ENCODE measurements around the gene DIP2C.
"Not testable (repeated sequence)": the region's sequence is repeated elsewhere in the genome, so short reads cannot be mapped to it uniquely, and the experiment has no call there.

Gene DIP2C

DNA sequence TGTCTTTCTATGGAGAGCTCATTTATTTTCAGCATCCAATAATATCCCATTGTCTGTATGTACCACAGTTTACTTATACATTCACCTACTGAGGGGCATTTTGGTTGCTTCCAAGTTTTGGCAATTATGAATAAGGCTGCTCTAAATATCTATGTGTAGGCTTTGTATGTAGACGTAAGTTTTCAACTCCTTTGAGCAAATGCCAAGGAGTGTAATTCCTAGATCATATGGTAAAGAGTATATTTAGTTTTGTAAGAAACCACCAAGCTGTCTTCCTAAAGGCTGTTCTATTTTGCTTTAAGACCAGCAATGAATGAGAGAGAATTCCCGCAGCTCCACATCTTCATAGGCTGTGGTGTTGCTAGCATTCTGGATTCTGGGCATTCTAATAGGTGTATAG is 259.8 kb downstream of the DIP2C start:
- no peak for DNase-seq

DNA sequence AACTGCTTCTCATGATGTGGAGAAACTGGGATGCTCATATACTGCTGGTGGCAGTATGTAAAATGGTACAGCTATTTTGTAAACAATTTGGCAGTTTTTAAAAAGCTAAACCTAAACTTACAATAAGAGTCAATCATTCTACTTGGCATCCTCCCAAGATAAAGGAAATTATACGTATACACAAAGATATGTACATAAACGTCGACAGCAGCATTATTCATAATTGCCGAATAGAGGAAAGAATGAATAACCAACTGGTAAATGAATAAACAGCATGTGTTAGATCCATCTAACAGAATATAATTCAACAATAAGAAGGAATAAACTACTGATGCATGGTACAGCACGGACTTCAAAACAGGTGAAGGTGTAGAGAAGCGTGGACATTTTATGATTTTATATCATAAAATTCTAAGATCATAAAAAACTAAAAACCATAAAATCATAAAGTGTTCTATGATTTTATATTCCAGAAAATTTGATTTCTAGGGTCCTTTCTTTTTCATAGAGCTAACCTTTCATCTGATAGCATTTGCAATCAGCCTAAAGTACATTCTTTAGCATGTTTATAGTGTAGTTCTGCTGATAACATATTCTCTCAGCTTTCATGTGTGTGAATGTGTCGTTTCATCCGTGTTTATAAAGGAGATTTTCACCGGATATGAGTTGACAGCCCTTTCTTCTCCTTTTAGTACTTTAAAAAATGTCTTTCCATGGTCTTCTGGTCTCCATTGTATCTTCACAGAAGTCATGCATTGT is 261.5 kb downstream of the DIP2C start:
- DNase-seq, result no peak

DNA sequence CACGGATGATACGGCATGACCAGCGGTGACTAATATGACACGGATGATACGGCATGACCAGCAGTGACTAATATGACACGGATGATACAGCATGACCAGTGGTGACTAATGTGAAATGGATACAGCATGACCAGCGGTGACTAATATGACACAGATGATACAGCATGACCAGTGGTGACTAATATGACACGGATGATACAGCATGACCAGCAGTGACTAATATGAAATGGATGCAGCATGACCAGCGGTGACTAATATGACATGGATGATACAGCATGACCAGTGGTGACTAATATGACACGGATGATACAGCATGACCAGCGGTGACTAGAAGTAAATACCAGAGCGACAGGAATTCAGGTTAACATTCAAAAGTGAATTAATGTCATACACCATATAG is 264.1 kb downstream of the DIP2C start:
- not testable (repeated sequence) for DNase-seq

DNA sequence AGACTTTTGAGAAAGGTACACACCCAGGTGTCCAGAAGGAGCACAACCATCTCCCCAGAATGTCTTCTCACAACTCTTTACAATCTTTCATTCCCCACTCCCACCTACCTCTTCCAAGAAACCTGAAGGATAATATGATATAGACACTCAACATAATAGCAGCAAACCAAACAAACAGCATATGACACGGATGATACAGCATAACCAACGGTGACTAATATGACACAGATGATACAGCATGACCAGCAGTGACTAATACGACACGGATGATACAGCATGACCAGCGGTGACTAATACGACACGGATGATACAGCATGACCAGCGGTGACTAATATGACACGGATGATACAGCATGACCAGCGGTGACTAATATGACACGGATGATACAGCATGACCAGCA is 264.7 kb downstream of the DIP2C start:
- DNase-seq, result not testable (repeated sequence)

DNA sequence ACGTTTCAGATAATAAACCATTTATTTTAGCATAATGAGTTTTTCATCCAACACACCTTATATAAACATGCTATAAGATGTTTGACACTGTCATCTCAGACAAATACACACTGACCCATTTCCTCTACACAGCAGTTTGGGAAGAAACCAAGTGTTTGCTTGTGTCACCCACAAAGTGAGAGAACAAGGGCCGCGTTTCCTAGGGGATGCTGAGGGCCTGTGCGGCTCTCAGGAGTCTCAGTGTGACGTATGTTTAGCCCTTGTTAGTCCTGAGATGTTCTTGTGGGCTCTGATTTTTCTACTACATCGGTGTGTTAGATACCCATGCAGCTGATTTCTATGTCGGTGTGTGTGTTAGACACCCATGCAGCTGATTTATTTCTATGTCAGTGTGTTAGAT is 266.3 kb downstream of the DIP2C start:
- DNase-seq, result no peak

DNA sequence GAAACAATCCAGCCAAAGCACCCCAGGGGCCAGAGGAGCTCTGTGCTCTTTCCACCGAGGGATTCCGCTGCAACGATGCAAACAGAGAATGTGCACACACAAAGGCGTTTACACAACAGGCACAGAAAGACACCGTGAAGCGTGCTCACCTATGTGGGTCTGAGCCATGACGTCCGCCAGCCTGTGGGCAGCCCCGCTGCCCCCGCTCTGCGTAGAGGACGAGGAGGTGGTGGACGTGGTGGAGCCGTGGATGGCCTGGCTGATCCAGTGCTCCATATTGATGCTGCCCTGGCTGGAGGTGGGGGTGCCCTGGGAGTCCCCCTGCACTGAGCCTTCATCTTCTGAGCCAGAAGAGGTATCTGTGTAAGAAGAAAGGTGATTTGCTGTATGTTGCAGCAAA is 266.8 kb downstream of the DIP2C start:
- no peak for DNase-seq

DNA sequence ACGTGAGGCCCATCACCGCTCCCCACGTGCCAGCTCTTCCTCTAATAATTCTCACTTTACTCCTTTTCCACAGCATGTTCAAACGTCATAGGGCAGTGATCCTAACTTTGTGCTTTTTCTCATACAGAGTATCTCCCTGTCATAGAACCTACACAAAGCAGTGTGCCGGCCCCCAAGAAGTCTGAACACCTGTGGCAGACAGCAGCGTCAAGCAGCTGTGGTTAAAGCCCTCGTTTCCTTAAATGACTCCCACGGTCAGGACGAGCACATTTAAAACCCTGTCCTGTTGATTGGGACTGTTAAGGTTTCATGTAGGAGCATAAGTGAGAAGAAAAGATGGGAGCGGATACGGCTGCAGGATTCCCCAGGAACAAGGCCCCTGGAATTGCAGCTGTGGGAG is 267.2 kb downstream of the DIP2C start:
- no peak for DNase-seq

DNA sequence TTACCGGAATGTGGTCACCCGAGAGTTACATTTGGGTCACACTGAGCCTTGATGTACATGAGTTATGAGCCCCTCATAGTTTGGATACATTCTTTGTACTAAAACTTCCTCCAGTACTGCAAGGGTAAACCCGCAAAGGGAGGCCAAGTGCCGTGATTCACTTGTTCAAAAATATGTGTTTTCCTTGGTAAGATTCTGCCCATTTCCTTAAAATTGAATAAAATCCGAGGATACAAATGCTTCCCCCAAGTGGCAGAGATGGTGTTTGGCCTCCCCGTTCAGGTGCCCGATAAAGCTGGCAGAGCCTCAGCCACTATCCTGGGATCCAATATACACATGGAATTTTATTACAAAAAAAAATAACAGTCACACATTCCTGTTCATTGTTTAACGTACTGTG is 268.3 kb downstream of the DIP2C start:
- no peak for DNase-seq

DNA sequence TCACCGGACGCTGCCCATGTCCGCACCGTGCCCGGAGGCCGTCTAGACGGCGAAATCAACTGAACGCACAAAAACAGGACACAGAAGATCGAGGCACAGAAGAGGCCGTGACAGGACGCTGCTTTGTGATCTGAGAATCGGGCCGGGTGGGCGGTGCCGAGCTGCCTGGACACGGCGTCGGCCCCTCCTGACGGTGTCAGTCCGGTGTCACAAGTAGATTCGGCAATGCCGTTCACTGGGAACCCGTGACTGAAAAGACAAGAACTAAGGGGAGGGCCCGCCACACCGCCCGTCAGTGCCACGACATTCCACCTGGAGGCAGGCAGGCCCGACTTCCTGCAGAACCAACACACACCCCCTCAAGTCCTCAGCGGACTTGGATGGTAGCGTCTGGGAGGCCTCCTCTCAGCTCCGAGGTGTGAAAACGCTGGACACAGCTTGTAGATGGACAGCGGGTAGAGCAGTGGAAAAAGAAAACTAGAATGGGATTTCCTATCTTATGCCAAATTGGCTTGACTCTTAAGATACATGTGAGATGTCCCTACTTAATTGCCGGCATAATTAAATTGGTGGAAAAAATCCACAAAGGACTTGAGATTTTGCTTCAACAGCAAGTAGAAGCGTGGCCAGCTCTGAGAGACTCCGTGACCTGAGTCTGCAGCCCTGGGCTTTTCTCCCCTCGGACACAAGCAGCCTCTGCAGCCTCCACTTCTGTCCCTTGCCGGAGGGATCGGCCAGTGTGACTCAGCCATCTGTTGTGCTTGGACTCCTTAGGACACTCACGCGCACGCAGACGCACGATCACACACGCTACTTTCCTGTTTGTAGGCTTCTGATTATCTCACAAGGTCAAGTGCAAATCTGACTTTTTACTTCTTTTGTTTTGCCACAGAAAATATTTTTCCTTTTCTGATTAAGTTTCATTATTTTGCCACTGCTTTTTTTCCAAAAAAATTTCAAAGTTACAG is 269.0 kb downstream of the DIP2C start:
- no peak for DNase-seq

DNA sequence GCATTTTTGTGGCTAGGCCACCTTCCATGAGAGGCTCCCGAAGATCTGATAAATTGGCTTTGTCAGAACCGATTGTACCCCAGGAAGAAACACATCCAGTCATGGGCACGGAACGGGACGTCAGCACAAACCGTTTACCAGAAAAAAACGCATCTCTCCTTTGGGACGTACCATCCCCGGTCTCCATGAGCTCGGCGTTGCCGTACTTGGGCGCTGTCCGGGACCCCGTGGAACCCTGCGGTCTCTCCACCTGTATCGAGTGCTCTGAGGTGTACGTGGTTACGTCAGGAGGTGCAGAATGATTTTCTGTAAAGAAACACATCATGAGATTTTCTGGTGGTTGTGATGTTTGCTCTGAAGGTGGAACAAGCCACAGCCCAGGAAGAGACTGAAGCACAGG is 270.6 kb downstream of the DIP2C start:
- DNase-seq, result no peak

DNA sequence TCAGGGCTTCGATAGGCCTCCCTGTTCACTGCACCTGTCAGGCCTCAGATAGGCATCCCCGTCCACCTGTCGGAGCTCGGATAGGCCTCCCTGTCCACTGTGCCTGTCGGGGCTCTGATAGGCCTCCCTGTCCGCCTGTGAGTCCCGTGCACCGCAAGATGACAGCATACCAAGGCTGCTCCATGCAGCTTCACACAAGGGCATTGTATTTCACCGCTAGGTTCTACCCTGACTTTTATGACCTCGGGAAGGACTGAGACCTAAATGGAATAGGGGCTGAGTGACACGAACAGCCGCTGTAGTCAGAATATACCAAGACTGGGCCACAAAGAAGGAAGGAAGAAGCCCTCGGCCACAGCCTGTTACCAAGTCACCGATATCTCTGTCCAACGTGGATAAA is 271.2 kb downstream of the DIP2C start:
- no peak for DNase-seq

DNA sequence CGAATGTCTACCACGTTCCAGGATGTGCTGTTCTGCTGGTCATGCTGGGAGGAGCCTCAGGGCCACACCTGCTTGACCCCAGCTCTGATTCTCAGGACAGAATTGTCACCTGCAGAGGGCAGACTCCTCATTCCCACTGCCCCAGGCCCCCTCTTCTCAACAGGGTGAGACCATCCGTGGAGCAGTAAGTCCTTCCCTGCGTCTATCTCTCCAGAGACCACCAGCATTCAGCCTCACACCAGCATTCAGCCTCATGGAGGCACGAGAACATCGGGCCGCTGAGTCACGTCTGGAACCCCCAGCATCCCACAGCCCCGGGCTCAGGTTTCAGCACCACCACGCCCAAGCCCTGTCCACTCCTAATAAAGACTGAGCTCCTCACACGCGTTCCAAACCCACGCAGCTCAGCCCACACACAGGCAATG is 273.4 kb downstream of the DIP2C start:
- DNase-seq, result no peak

DNA sequence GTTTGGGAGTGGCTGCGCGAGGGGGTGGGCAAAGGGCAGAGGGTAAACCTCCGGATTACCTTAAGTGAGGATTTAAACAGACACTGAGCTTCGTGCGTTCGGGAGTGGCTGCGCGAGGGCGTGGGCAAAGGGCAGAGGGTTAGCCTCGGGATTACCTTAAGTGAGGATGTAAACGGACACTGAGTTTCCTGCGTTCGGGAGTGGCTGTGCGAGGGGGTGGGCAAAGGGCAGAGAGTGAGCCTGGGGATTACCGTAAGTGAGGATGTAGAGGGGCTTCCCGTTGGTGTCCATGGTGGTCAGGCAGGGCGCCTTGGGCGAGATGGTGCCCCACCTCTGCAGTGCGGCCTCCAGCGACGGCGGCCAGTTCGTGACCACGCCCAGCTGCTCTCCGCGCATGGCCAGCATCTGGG is 275.8 kb downstream of the DIP2C start:
- no peak for DNase-seq

DNA sequence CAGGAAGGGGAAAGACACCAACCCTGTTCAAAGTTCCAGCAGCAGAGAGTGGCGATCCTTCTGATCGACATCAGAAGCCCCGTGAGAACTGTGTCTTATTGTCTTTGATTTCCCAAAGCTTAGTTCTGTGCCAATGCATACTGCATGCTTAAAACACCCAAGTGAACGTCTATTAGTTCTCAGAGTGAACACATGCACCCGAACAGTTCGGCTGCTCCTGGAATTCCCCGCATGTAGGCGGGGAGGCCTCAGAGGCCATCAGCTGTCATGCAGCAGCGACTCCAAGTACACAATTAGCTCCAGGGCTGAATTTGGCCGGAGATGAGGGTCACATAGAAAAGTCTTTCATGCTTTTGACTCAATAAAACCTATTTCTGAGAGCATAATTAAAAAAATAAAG is 277.4 kb downstream of the DIP2C start:
- no peak for DNase-seq

DNA sequence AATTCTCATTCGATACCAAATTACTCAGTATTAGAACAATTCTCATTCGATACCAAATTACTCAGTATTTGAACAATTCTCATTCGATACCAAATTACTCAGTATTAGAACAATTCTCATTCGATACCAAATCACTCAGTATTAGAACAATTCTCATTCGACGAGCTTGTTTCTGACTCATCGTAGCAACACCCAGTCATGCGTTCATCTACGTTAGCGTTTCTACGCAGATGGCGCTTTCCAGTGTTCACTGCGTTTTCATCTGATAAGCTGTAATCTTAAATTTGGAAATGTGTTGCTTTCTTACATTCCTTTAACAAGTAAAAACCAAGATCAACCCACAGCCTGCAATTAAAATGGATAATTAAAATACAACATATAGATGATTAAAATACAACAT is 277.9 kb downstream of the DIP2C start:
- no peak for DNase-seq

DNA sequence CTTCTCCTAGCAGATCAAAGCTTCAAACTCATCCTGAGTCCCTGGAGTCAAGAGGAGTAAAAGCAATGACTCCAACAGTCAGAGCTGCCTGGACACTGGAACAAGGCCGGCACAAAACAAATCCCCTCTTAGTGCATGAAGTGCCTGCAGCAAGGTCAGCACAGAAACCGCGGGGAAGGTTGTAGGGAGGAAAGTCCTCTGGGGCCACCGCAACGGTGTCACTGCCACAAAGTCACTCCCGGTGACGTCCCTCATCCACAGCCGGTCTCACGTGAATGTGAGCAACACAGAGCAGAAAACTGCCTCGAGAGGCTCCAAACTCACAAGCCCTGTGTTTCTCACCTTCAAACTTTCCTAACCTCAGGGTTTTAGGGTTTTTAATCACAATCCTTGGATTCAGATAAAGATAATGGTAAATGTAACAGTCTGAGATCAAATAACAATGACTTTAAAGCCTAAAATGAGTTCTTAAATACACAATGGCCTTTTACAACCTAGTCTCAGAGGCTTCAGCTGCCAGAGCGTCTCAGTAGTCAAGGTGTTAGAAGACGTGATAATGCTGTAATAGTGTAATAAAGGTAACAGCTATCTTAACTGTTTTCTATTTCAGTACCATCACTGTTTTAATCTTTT is 279.9 kb downstream of the DIP2C start:
- no peak for DNase-seq

DNA sequence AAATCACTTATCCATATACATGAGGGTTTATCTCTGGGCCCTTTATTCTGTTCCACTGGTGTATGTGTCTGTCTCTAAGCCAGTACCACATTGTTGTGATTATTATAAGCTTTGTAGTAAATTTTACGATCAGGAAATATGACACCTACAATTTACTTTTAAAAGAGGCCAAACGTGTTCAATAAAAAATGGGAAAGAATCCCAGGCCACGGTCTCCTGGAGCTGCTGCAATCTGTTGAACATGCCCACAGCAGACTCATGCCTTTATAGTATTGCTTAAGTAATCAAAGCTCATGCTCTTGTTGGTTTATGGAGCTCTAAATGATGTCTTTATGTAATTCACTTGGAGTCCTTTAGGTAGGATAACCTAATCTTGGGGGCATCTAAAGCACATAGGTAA is 281.2 kb downstream of the DIP2C start:
- no peak for DNase-seq

DNA sequence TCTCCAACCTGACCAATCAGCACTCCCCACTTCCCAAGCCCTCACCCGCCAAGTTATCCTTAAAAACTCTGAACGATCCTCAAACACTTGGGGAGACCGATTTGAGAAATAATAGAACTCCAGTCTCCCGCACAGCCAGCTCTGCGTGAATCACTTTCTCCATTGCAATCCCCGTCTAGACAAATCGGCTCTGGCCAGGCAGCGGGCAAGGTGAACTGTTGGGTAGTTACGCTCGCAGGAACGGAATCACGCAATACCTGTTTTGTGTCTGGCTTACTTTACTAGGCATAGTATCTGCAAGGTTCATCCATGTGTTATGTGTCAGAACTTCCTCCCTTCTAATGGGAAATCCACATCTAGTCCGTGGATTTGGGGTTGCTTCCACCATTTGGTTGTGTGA is 282.5 kb downstream of the DIP2C start:
- no peak for DNase-seq

DNA sequence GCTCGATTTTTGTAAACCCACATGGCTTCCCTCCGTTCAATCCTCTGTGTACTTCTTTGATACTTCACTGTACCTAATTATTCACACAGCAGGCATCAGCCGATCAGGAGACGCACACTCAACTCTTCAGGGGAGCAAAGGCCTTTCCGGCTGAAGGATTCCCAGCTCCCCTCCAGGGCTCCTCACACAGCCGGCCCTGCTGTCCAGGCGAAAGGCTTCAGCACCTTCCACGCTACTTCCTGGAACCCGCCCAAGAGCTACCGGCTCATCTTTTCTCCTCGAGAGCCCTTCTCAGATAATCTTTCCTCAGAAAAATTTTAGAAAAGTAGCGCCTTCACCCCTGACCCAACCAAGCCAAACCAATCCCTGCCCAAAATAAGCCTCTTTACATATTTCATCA is 283.8 kb downstream of the DIP2C start:
- DNase-seq, result no peak

DNA sequence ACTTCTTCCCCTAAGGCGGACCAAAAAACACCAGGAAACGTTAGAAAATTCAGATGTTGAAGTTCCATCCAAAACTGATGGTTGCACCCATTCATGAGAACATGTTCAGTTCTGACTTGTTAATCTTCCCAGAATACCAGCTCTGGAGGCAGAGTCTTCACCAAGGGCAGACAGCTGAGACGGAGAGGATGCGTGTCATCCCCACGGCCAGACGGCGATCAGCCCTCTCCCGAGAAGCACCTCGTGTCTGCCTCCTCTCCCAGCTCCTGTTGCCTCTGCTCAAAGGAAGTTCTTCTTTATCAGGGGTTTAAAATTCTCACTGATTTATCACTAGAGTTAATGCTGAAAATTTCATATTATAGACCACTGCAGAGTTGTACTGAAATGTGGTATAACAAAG is 284.5 kb downstream of the DIP2C start:
- no peak for DNase-seq

DNA sequence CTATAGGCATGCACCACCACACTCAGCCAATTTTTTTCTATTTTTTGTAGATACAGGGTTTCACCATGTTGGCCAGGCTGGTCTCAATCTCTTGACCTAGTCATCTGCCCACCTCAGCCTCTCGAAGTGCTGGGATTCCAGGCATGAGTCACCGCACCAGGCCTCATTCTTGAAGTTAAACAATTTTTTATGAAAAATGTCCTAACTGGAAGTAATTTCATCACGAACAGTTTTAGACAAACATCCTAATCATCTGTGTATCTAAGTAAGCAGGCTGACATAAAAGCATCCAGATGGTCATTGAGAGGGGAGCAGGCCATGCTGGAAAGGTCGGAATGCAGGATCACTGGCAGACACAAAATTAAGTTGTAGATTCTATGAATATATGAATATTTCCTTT is 285.1 kb downstream of the DIP2C start:
- no peak for DNase-seq

DNA sequence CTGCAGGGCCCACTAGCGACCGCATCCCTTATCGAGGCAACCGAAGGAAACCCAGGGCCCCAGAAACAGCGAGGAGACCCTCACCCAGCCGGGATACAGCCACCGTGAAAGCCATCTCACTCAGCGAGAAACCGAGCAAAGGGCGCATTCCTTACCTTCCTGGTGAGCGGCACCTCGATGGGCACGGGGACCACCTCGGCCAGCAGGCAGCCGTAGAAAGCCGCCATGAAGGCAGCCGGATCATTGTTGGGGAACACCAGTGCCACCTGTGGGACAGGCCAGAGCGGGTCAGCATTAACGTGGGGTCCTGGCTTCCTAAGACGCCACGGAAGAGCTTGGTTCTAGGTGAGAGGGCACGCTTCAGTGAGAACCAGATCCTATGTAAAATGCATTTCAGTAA is 290.5 kb downstream of the DIP2C start:
- DNase-seq, result no peak

DNA sequence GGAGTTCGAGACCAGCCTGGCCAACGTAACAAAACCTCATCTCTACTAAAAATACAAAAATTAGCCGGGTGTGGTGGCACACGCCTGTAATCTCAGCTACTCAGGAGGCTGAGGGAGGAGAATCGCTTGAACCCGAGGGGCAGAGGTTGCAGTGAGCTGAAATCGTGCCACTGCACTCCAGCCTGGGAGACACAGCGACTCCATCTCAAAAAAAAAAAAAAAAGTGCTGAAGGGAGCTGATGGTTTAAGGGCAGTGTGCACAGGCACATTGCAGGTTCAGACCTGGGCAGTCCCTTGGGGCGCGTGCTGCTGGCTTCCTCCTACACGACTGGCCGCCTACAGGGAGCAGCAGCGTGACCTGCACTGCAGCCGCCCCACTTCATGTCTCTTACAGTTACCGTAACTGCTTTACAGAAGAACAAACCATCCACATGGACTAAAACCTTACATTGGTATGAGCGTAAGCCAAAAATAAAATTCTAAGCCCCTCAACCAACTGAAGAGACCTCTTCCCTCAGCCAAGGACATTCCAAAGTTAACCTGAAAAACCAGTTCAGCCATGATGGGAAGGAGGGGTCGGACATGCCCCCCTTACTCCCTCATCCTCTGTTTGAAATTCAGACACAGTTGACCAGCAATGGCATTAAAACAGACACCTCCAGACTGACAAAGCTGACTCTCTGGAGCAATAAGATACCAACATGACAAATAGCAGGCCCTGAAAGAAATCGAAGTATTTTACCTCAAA is 292.0 kb downstream of the DIP2C start:
- DNase-seq, result no peak

All from activated CD8-positive, alpha-beta memory T cell treated with anti-CD3 and anti-CD28 coated beads for 24 hours (primary cell).